A673 (cell line): Measurements from ENCODE around the gene ITPR3. TPM values are rescaled to one million over a fixed set of nuclear protein-coding genes. Genes with fewer than 3 reads are reported as not detected.

Experiments used
- BruUV-seq: library from RNA; stranded (reverse); fragments of 400-500 nt; replicated peaks from 2 replicates; lab custom pipeline; 2021; lab: Mats Ljungman, UMichigan
- CTCF ChIA-PET: fragments of 300-600 bp; sonication (Branson Sonifier 250); formaldehyde crosslinking; loops from one replicate; lab custom pipeline; 2022; ENCODE audit warnings: antibody characterized with exemption; lab: Charles Lee
- POLR2A ChIA-PET: fragments of 300-600 bp; sonication (Branson Sonifier 250); formaldehyde crosslinking; loops from one replicate; lab custom pipeline; 2022; ENCODE audit warnings: antibody characterized with exemption; ENCODE audit not compliant: low non-redundant PET; lab: Charles Lee
- DNase-seq: peaks from one replicate; pipeline ENCODE4 v3.0.0-alpha.2; 2015; ENCODE audit warnings: low spot score
- H3K27ac ChIP-seq: fragments of 200-600 bp; sonication (generic); 2 replicates; pipeline ENCODE4 v1.5.1; 2016; ENCODE audit warnings: mixed run types, low read depth, mild to moderate bottlenecking, mixed read lengths, antibody characterized with exemption, low read length; ENCODE audit not compliant: poor library complexity, severe bottlenecking
- H3K27me3 ChIP-seq: fragments of 200-600 bp; sonication (generic); replicated peaks from 2 replicates; pipeline ENCODE4 v1.6.1; 2017; ENCODE audit warnings: mixed run types, low read depth, mild to moderate bottlenecking, mixed read lengths, antibody characterized with exemption, low read length; ENCODE audit not compliant: insufficient read depth, poor library complexity
- H3K36me3 ChIP-seq: fragments of 200-600 bp; sonication (generic); 2 replicates; pipeline ENCODE4 v1.6.1; 2016; ENCODE audit warnings: mixed run types, mild to moderate bottlenecking, mixed read lengths, antibody characterized with exemption, low read length; ENCODE audit not compliant: insufficient read depth, poor library complexity, severe bottlenecking
- H3K4me1 ChIP-seq: fragments of 200-600 bp; sonication (generic); 2 replicates; pipeline ENCODE4 v1.6.1; 2017; ENCODE audit warnings: mixed run types, mild to moderate bottlenecking, mixed read lengths, antibody characterized with exemption, low read length; ENCODE audit not compliant: insufficient read depth, poor library complexity, severe bottlenecking
- H3K4me3 ChIP-seq: fragments of 200-600 bp; sonication (generic); 2 replicates; pipeline ENCODE4 v1.5.1; 2016; ENCODE audit warnings: low read depth, mixed run types, mild to moderate bottlenecking, mixed read lengths, low read length; ENCODE audit not compliant: poor library complexity, severe bottlenecking
- H3K9me3 ChIP-seq: fragments of 200-600 bp; sonication (generic); 2 replicates; pipeline ENCODE4 v1.6.1; 2016; ENCODE audit warnings: mixed run types, low read depth, mild to moderate bottlenecking, mixed read lengths, antibody characterized with exemption, low read length; ENCODE audit not compliant: poor library complexity, severe bottlenecking
- CTCF ChIP-seq: fragments of 300-800, 200-600 bp; sonication (generic); conservative IDR thresholded peaks from 2 replicates; pipeline ENCODE4 v1.5.1; 2017; ENCODE audit warnings: low read depth, mild to moderate bottlenecking, antibody characterized with exemption, low read length, moderate library complexity, mixed read lengths
- EZH2 ChIP-seq: fragments of 200-600 bp; sonication (generic); IDR thresholded peaks from 2 replicates; pipeline ENCODE4 v1.6.1; 2017; ENCODE audit warnings: borderline replicate concordance, low read depth, mild to moderate bottlenecking, mixed read lengths, antibody characterized with exemption, low read length; ENCODE audit not compliant: poor library complexity, severe bottlenecking
- intact Hi-C: fragments of 100-400 bp; cut with micrococcal nuclease; formaldehyde crosslinking; loops from one replicate; pipeline ENCODE4 v1.10.0; 2022; ENCODE audit not compliant: unreplicated experiment
- total RNA-seq: library from RNA; stranded (reverse); gene quantifications from 2 replicates; pipeline ENCODE4 v1.2.3, GENCODE V29; 2021

ITPR3 gene
- total RNA-seq, 1 experiment from 2014 or later, result 27.8 TPM

GRCh38 chr6:33597551-33598322 lies 23.4 kb upstream of the ITPR3 start:
- POLR2A ChIA-PET, result interaction anchor here (0.7 kb wide), 1 partner anchor 9 kb away, joined by 3 read pairs; no protein-coding TSS in a partner anchor
- CTCF ChIA-PET, result no interaction called here
- no peaks in the 10 kb centered on the region for H3K27me3 ChIP-seq
- H3K36me3 ChIP-seq, result no peaks in the 10 kb centered on the region
- no peak for DNase-seq
- no peak overlapping the region for H3K4me3 ChIP-seq
- no peak overlapping the region for H3K27ac ChIP-seq
- intact Hi-C loops, result no loop called here
- BruUV-seq, result no TSS peak
- H3K9me3 ChIP-seq, result no peaks in the 10 kb centered on the region
- no peaks in the 10 kb centered on the region for H3K4me1 ChIP-seq
- TF ChIP-seq EZH2 (no peak), CTCF (no peak)

- H3K27ac ChIP-seq, result no peak overlapping the region
- no TSS peak for BruUV-seq
- H3K4me3 ChIP-seq, result no peak overlapping the region
- no peak for DNase-seq
- no peaks in the 10 kb centered on the region for H3K27me3 ChIP-seq
- TF ChIP-seq EZH2, result no peak
- no peak for TF ChIP-seq CTCF
- H3K4me1 ChIP-seq, result no peaks in the 10 kb centered on the region
- no peaks in the 10 kb centered on the region for H3K9me3 ChIP-seq
- POLR2A ChIA-PET, result no interaction called here
- CTCF ChIA-PET, result no interaction called here
- intact Hi-C loops, result no loop called here
- no peaks in the 10 kb centered on the region for H3K36me3 ChIP-seq
Measured at GRCh38 chr6:33599413-33599938, 21.6 kb upstream of the ITPR3 start.

- Histone ChIP-seq H3K9me3 (no peaks in the 10 kb centered on the region), H3K27ac (no peak overlapping the region), H3K4me3 (no peak overlapping the region), H3K27me3 (no peaks in the 10 kb centered on the region), H3K4me1 (no peaks in the 10 kb centered on the region), H3K36me3 (no peaks in the 10 kb centered on the region)
- TF ChIP-seq EZH2, result no peak
- TF ChIP-seq CTCF, result no peak
- CTCF ChIA-PET, result no interaction called here
- no TSS peak for BruUV-seq
- no peak for DNase-seq
- POLR2A ChIA-PET, result interaction anchor here (0.6 kb wide), 1 partner anchor 102 kb away, joined by 5 read pairs; no protein-coding TSS in a partner anchor
- intact Hi-C loops, result no loop called here
Measured at GRCh38 chr6:33600761-33601160, 20.4 kb upstream of the ITPR3 start.
